Heart left ventricle (tissue), 16 donors: ENCODE data around the gene MRC2. TPM values are rescaled to one million over a fixed set of nuclear protein-coding genes. Genes with fewer than 3 reads are reported as not detected.
A peak's percentile ranks its signal among the peaks of the same experiment; 100 is the strongest.

Experiments used
- ATAC-seq, 4 donors: fragments of 200-7000 bp; cut with Tn5 transposase; one replicate each; pipeline ENCODE4 v1.9.1; 2020 to 2022; ENCODE audit warnings: moderate library complexity in 4 of 4, mild to moderate bottlenecking in 3 of 4, moderate number of reproducible peaks in 1 of 4
- DNase-seq, 5 donors: peaks; one replicate each; pipeline ENCODE4 v3.0.0-alpha.2; 2020
- H3K27ac ChIP-seq, 12 donors: fragments of 200-600 bp; sonication (generic) in 4 of 12; one replicate each; pipeline versions ENCODE4 v1.5.0 to v1.8.0; 2016 to 2022; ENCODE audit warnings: mild to moderate bottlenecking in 2 of 12
- H3K27me3 ChIP-seq, 9 donors: fragments of 200-600 bp; sonication (generic) in 2 of 9; one replicate each; pipeline versions ENCODE4 v1.5.1 to v1.8.0; 2016 to 2022; ENCODE audit warnings: mild to moderate bottlenecking in 3 of 9
- H3K36me3 ChIP-seq, 9 donors: fragments of 200-600 bp; sonication (generic) in 2 of 9; one replicate each; pipeline versions ENCODE4 v1.5.0 to v1.8.0; 2018 to 2022; ENCODE audit warnings: mild to moderate bottlenecking in 2 of 9
- H3K4me1 ChIP-seq, 12 donors: fragments of 200-600 bp; sonication (generic) in 4 of 12; one replicate each; pipeline versions ENCODE4 v1.5.0 to v1.8.0; 2016 to 2022; ENCODE audit warnings: mild to moderate bottlenecking in 3 of 12
- H3K4me3 ChIP-seq, 12 donors: fragments of 200-600 bp; sonication (generic) in 4 of 12; one replicate each; pipeline versions ENCODE4 v1.5.0 to v1.8.0; 2017 to 2022; ENCODE audit warnings: mild to moderate bottlenecking in 9 of 12, moderate library complexity in 4 of 12
- H3K9me3 ChIP-seq, 12 donors: fragments of 200-600 bp; sonication (generic) in 4 of 12; one replicate each; pipeline versions ENCODE4 v1.5.0 to v1.8.0; 2016 to 2022; ENCODE audit warnings: mild to moderate bottlenecking in 1 of 12
- CTCF ChIP-seq, 12 donors: fragments of 200-600 bp; sonication (generic) in 4 of 12; IDR thresholded peaks; one replicate each; pipeline versions ENCODE4 v1.5.0 to v1.8.0; 2018 to 2022; ENCODE audit warnings: antibody characterized with exemption in 12 of 12, mild to moderate bottlenecking in 5 of 12
- POLR2A ChIP-seq, 2 donors: fragments of 450-650 bp; IDR thresholded peaks; one replicate each; pipeline ENCODE4 v1.6.1; 2017; ENCODE audit warnings: antibody characterized with exemption in 2 of 2, mild to moderate bottlenecking in 2 of 2, moderate library complexity in 2 of 2
- WGBS, 4 donors: extraction: QIAGEN DNeasy Blood & Tissue Kit in 2 of 4; methylation state at CpG; one replicate each; pipeline versions ENCODE4 v1.1.5 to v1.1.7; 2013 to 2018; 5-methylcytosine and 5-hydroxymethylcytosine counted together
- intact Hi-C, 10 donors: fragments of 100-400 bp; cut with DNase I; formaldehyde crosslinking; loops; one replicate each; pipeline versions ENCODE4 v1.11.1 to v1.14.2; 2022
- polyA plus RNA-seq, 2 donors: library from polyadenylated mRNA; stranded (reverse); fragments of 200-250 nt; gene quantifications; one replicate each; pipeline ENCODE4 v1.2.3, GENCODE V29; 2013
- total RNA-seq, 9 donors: library from RNA; depleted of rRNA in 2 of 9; stranded (reverse); fragments of >200 nt in 2 of 9; fragmentation: NEBNext Ultra II Directional in 3 of 9; extraction: Animal tissue kit (Norgen Biotek cat#: 25700) in 3 of 9; gene quantifications; one replicate each; pipeline versions ENCODE4 v1.1.0 to v1.2.4, GENCODE V29; 2016 to 2023
- donor health status: ischemic (EF 13 %, LVEDD 7.1; RV severe dilation, severe dysfunction).
- donor health status: healthy with polysubstance abuse.
- donor health status: DM: no; HTN: yes; CAD: no.
- donor health status: DM: no; HTN: no; CAD: no.
- donor health status: ischemic (EF 25% LVEDD 6.9; RV normal size, moderate dysfunction).
- donor health status: ischemic (EF 25% LVEDD 5.7; RV mildly dilated, moderate dysfunction).
- donor health status: healthy.
- donor health status: DM: yes; HTN: yes; CAD: no.
- donor health status: ischemic (EF 35%, LVEDD 5.7; RV mildly dilated, moderate dysfunction).
- donor health status: nonischemic (EF 11% LVEDD 7.7; RV severe dilation, severe dysfunction).
- donor health status: DM: yes; HTN: yes; CAD: no.
- donor health status: PGD.
- donor health status: ischemic (EF 29% LVEDD 5.4; RV normal size, mild dysfunction).
- donor health status: nonischemic (EF 23%, LVEDD 6.1; RV moderate dilation, normal function).

The MRC2 gene
- total and polyA plus RNA-seq, 11 donors: 13.1 to 50.8 (median 21.0) TPM

DNA sequence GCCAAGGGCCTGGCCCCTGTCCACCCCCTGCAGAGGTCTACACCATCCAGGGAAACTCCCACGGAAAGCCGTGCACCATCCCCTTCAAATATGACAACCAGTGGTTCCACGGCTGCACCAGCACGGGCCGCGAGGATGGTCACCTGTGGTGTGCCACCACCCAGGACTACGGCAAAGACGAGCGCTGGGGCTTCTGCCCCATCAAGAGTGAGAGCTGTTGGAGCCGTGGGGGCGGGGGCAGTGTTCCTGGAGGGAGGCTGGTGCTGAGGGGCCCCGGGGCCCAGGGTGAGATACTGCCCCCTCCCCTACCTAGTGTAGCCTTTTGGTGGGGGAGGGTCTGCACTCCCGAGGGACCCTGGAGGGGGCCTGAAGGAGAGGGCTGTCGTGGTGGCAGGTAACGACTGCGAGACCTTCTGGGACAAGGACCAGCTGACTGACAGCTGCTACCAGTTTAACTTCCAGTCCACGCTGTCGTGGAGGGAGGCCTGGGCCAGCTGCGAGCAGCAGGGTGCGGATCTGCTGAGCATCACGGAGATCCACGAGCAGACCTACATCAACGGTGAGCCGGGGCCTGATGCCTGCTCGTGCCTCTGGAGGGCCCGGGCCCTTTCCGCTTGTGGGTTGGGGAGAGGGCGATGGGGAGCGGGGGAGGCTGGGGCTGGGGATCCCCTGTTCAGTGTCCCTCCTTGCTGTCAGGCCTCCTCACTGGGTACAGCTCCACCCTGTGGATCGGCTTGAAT is 38.8 kb downstream of the MRC2 start:
- Histone ChIP-seq H3K4me1 (no peaks in the 10 kb centered on the region), H3K4me3 (no peak overlapping the region), H3K27me3 (no peaks in the 10 kb centered on the region), H3K27ac (no peak overlapping the region), H3K9me3 (peaks cover 0 to 1% (median 0%) of the 10 kb centered on the region in 12 donors), H3K36me3 (peaks cover 0 to 32% (median 0%) of the 10 kb centered on the region in 9 donors)
- WGBS, 4 donors: 77 to 92% (median 83%) methylated on average over 21 to 30 of the region's 30 CpGs
- intact Hi-C loops: no loop called here
- ATAC-seq (peak in 1 of 4 donors; percentile 16), DNase-seq (peak in 1 of 5 donors; percentile 63)
- TF ChIP-seq POLR2A (IDR thresholded peaks at IDR 0.05) (no peak), CTCF (IDR thresholded peaks at IDR 0.05) (no peak)

- Histone ChIP-seq H3K4me3 (no peak overlapping the region), H3K27me3 (no peaks in the 10 kb centered on the region), H3K36me3 (peaks cover 0 to 38% (median 0%) of the 10 kb centered on the region in 9 donors), H3K27ac (no peak overlapping the region), H3K9me3 (no peaks in the 10 kb centered on the region), H3K4me1 (peaks cover 0 to 6% (median 0%) of the 10 kb centered on the region in 12 donors)
- TF ChIP-seq POLR2A (IDR thresholded peaks at IDR 0.05) (no peak), CTCF (IDR thresholded peaks at IDR 0.05) (no peak)
- intact Hi-C loops: no loop called here
- no peak for DNase-seq
- ATAC-seq: no peak
- 93 to 94% (median 94%) methylated on average over 28 to 40 of the region's 40 CpGs for WGBS, 4 donors
Observed at GRCh38 chr17:62666801-62667591, 39.5 kb downstream of the MRC2 start.

GRCh38 chr17:62668091-62668804 is 40.8 kb downstream of the MRC2 start:
- intact Hi-C loops: no loop called here
- no peak for TF ChIP-seq POLR2A (IDR thresholded peaks at IDR 0.05)
- no peak for TF ChIP-seq CTCF (IDR thresholded peaks at IDR 0.05)
- Histone ChIP-seq H3K27me3 (no peaks in the 10 kb centered on the region), H3K4me1 (peaks cover 0 to 8% (median 0%) of the 10 kb centered on the region in 12 donors), H3K9me3 (no peaks in the 10 kb centered on the region), H3K27ac (no peak overlapping the region), H3K4me3 (no peak overlapping the region), H3K36me3 (peaks cover 0 to 47% (median 0%) of the 10 kb centered on the region in 9 donors)
- ATAC-seq (no peak), DNase-seq (no peak)
- 77 to 93% (median 88%) methylated on average over 10 of the region's 10 CpGs for WGBS, 4 donors
